Activated CD4-positive, alpha-beta T cell treated with anti-CD3 and anti-CD28 coated beads, Interleukin-2, amount 10 ng/mL, durations not matched to agents 7 days and 5 days (primary cell): ENCODE measurements around the gene SBNO2. TPM values are rescaled to one million over a fixed set of nuclear protein-coding genes. Genes with fewer than 3 reads are reported as not detected.

ENCODE experiments used
- CTCF ChIA-PET: fragments of 350-600 bp; sonication (Branson Sonifier 250); formaldehyde crosslinking; loops from one replicate; lab custom pipeline; 2021; ENCODE audit warnings: antibody characterized with exemption; lab: Charles Lee
- POLR2A ChIA-PET: fragments of 350-600 bp; sonication (Branson Sonifier 250); formaldehyde crosslinking; loops from one replicate; lab custom pipeline; 2021; ENCODE audit warnings: antibody characterized with exemption; lab: Charles Lee
- DNase-seq: peaks from one replicate; pipeline ENCODE4 v3.0.0-alpha.2; 2020
- H3K27ac Mint-ChIP-seq: one replicate; pipeline ENCODE4 v1.8.0; 2021; ENCODE audit warnings: mild to moderate bottlenecking, moderate library complexity, mixed read lengths
- H3K27me3 Mint-ChIP-seq: one replicate; pipeline ENCODE4 v1.8.0; 2021; ENCODE audit warnings: mixed read lengths
- H3K36me3 Mint-ChIP-seq: one replicate; pipeline ENCODE4 v1.8.0; 2021; ENCODE audit warnings: low read depth, mixed read lengths
- H3K4me1 Mint-ChIP-seq: one replicate; pipeline ENCODE4 v1.8.0; 2021; ENCODE audit warnings: mixed read lengths
- H3K4me3 Mint-ChIP-seq: one replicate; pipeline ENCODE4 v1.8.0; 2021; ENCODE audit warnings: mild to moderate bottlenecking, moderate library complexity, mixed read lengths
- H3K9me3 Mint-ChIP-seq: one replicate; pipeline ENCODE4 v1.8.0; 2021; ENCODE audit warnings: mixed read lengths
- total RNA-seq, 2 experiments: library from RNA; stranded (reverse); gene quantifications; one replicate each; pipeline ENCODE4 v1.2.3, GENCODE V29; 2021

The SBNO2 gene
- total RNA-seq, 2 experiments from 2014 or later: 84.7 to 91.7 TPM

DNA sequence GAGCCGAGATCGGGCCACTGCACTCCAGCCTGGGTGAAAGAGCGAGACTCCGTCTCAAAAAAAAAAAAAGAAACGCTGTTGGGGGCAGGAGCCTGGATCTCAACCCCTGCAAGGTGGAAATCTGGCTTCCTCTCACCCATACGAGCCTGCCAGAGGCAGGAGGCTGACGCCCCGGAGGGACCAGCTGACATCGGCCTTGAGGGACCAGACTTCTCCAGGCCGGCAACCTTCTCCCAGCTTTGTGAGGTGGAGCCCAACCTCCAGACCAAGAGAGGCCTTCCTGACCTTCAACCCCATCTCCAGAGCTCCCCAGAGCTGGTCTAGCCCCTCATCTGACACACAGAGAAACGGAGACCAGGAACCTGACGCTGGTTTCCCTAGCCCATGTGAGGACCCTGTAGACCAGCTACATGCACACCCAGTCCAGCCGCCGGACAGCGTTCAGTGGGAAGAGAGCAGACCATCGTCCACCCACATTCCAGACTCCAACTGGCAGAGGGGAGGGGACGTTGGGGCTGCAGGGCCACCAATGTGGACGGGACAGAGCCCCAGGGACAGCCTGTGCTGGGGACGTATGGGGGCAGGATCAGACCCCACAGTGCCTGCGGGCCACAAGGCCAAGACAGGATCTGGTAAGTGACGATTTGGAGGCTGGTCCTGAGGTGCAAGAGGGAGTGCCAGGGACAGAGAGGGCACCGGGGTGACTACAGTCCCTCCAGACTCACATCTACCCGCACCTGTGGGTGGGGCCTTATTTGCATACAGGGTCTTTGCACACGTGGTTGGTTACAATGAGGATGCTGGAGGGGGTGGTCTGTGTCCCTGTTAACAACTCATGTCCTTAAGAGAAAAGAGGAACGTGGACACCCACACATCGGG is 11.4 kb downstream of the SBNO2 start:
- DNase-seq: no peak
- no peaks in the 10 kb centered on the region for H3K9me3 Mint-ChIP-seq
- CTCF ChIA-PET: no interaction called here
- POLR2A ChIA-PET: no interaction called here
- H3K27ac Mint-ChIP-seq: no peak overlapping the region
- no peaks in the 10 kb centered on the region for H3K27me3 Mint-ChIP-seq
- peaks cover 4% of the 10 kb centered on the region for H3K36me3 Mint-ChIP-seq
- no peak overlapping the region for H3K4me3 Mint-ChIP-seq
- H3K4me1 Mint-ChIP-seq: peaks cover 5% of the 10 kb centered on the region

DNA sequence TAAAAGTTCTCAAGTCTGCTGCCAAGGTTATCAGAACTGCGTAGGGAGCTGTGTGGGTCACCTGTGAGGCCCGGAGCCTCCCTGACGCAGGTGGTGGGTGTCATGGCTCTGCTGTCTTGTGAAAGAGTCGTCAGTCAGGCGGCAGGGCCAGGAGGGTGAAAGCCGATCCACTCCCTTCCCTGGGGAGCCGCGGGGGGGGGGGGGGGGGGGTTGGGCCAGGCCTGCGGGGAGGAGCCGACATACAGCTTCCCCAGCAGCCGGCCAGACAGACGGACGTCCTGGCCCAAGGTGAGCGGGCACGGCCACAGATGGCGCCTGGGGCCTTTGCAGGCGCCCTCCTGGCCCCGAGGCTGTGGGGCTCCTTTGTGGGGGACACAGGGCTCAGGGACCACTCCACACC is 12.4 kb downstream of the SBNO2 start:
- no peak for DNase-seq
- Mint-ChIP-seq H3K36me3 (peaks cover 2% of the 10 kb centered on the region), H3K27ac (no peak overlapping the region), H3K9me3 (no peaks in the 10 kb centered on the region), H3K4me3 (no peak overlapping the region), H3K4me1 (peaks cover 5% of the 10 kb centered on the region), H3K27me3 (no peaks in the 10 kb centered on the region)
- ChIA-PET POLR2A (no interaction called here), CTCF (no interaction called here)

DNA sequence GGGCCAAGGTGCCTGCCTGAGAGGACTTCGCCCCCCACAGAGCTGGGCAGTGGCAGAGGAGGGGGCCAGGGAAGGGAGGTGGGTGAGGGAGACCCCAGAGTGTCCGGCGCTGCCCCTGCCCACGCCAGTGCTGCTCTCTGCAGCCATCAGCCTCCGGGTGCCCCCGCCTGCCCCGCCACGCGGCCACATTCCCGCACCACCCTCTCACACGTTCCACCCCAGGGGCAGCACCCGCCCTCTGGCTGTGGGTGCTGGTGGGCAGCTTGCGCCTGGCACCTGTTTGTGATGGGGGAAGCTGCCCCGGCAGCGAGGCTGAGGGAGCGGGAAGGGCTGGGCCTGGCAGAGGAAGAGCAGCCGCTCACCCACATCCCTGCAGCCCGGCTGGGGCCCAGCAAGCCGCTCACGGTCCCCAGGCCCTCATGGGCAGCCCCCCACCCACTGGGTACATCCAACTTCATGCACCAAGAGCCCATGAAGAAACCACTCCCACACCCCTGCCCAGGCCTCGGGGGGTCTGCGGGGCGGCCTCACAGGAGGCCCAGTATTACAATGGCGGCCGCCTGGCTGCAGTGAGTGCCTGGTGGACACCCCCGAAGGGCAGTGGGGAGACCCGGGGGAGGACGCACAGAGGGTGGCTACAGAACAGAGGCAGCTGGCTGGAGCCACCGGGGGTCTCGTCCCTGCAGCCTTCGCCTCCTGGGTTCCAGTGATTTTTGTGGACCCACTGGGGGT is 14.0 kb downstream of the SBNO2 start:
- no peaks in the 10 kb centered on the region for H3K36me3 Mint-ChIP-seq
- H3K4me3 Mint-ChIP-seq: no peak overlapping the region
- no peak overlapping the region for H3K27ac Mint-ChIP-seq
- H3K9me3 Mint-ChIP-seq: no peaks in the 10 kb centered on the region
- CTCF ChIA-PET: no interaction called here
- peaks cover 5% of the 10 kb centered on the region for H3K4me1 Mint-ChIP-seq
- POLR2A ChIA-PET: no interaction called here
- no peaks in the 10 kb centered on the region for H3K27me3 Mint-ChIP-seq
- DNase-seq: no peak

DNA sequence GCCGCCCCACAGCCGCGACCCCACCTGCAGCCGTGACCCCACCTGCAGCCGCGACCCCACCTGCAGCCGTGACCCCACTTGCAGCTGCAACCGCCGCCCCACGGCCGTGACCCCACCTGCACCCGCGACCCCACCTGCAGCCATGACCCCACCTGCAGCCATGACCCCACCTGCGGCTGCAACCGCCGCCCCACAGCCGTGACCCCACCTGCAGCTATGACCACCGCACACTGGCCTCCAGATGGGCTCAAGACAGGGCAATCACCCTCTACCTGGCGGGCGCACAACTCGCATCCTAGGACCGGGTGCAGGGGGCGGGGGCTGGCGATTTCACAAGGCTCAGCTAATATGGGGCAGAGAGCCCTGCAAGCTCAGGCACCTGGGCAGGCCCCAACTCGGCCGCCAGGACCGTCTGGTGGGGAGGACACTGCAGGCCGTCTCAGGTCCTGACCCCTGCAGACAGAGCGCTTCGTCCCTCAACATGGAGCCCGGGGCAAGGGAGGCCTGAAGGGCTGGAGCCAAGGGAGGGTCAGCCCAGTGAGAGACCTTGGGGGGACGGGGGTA is 15.1 kb downstream of the SBNO2 start:
- Mint-ChIP-seq H3K9me3 (no peaks in the 10 kb centered on the region), H3K27ac (no peak overlapping the region), H3K27me3 (no peaks in the 10 kb centered on the region), H3K4me3 (no peak overlapping the region), H3K36me3 (no peaks in the 10 kb centered on the region), H3K4me1 (peaks cover 5% of the 10 kb centered on the region)
- DNase-seq: no peak
- POLR2A ChIA-PET: no interaction called here
- CTCF ChIA-PET: no interaction called here

DNA sequence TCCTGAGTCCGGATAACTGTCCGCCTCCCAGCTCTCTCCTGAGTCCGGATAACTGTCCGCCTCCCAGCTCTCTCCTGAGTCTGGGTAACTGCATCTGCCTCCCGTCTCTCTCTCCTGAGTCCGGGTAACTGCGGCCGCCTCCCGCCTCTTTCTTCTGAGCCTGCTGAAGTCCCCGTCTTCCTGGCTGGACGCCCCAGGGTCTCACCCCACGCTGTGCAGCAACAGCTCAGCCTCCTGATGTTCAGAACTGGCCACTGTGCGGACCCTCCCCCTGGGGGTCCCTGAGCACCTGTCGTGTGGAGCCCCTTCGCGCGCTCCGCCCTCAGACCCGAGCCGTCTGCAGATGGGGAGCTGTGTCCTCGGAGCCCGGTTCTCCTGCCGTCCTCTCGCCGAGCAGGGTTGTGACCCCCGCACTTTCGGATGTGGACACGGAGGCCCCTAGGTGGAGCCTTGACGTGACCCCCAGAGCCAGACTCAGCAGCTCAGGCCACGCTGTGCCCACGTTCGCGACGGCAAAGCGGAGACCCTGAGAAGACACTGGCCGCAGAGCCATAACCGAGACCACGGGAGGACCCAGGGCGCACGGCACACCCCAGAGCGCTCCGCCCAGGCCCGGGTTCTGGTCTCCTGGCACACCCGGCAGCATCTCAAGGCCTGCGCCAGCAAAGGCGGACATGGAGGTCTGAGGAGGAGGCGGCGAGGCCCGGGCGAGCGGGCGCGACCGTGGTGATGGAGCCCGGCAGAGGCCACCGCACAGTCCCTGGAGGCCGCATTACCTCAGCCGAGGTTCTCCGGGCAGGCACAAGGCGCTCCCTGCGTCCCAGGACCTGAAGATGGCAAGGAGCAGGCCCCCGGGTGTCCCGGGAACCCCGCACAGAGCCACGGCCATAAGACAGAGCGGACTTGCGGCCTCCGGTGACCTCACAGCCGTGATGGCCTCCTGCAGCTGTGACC is 15.9 kb downstream of the SBNO2 start:
- CTCF ChIA-PET: interaction anchor here (0.6 kb wide), 1 partner anchor 36 kb away, joined by 4 read pairs; no protein-coding TSS in a partner anchor
- DNase-seq: no peak
- H3K27ac Mint-ChIP-seq: no peak overlapping the region
- no peaks in the 10 kb centered on the region for H3K9me3 Mint-ChIP-seq
- H3K4me3 Mint-ChIP-seq: no peak overlapping the region
- no peaks in the 10 kb centered on the region for H3K36me3 Mint-ChIP-seq
- H3K27me3 Mint-ChIP-seq: no peaks in the 10 kb centered on the region
- peaks cover 5% of the 10 kb centered on the region for H3K4me1 Mint-ChIP-seq
- POLR2A ChIA-PET: no interaction called here

DNA sequence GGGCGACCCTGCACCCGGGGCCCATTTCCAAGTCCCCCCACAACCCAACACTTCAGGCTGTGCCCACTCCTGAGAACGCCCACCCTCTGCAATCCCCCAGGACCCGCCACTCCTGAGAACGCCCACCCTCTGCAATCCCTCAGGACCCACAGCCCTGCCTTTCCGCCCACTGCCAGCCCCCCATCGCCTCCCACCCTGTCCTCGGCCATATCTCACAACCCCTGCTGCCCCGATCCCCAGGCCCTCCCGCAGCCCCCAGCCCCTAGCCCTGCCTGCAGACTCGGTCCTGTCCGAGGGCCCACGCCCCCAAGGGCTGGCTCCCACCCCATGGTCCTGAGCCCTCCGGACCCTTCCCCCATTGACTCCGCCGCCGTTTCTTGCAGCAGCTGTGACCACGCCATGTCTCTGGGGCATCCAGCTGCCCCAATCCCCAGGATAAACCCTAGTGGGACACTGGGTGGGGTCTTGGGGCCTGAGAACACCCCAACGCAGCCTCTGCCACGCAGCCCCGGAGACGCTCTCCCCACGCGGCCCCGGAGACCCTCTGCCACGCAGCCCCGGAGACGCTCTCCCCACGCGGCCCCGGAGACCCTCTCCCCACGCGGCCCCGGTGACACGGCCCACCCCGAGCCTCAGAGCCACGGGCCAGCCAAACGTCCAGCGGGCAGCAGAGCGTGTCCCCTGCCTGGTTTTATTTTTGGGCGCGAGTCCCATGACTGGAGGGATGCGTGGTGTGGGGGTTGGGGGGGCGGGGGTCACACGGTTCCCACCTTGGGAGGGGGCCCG is 17.0 kb downstream of the SBNO2 start:
- no peak for DNase-seq
- CTCF ChIA-PET: no interaction called here
- POLR2A ChIA-PET: no interaction called here
- H3K36me3 Mint-ChIP-seq: peaks cover 3% of the 10 kb centered on the region
- H3K9me3 Mint-ChIP-seq: no peaks in the 10 kb centered on the region
- H3K4me3 Mint-ChIP-seq: no peak overlapping the region
- H3K27me3 Mint-ChIP-seq: no peaks in the 10 kb centered on the region
- H3K27ac Mint-ChIP-seq: no peak overlapping the region
- no peaks in the 10 kb centered on the region for H3K4me1 Mint-ChIP-seq

DNA sequence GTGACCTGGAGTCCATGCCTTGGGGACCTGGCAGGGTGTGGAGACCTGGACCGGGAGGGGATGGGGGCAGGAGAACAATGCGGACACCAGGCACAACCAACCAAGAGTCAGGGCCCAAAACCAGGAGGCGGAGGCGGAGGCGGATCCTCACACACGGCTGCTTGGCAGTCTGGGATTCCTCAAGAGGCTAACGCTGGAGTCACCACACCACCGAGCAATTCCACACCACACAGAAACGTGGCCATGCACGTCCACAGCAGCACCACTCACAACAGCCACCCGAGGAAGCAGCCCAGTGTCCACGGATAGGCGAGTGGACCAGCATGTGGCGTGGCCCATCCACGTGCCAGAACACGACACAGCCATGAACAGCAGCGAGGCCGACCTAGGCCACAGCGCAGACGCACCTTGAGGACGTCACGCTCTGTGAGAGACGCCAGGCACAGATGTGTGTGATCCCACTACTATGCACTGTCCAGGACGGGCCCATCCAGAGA is 17.7 kb downstream of the SBNO2 start:
- no peak for DNase-seq
- Mint-ChIP-seq H3K4me3 (no peak overlapping the region), H3K27me3 (no peaks in the 10 kb centered on the region), H3K36me3 (peaks cover 8% of the 10 kb centered on the region), H3K9me3 (no peaks in the 10 kb centered on the region), H3K4me1 (no peaks in the 10 kb centered on the region), H3K27ac (no peak overlapping the region)
- CTCF ChIA-PET: interaction anchor here (1.8 kb wide), 1 partner anchor 10 kb away, joined by 6 read pairs; no protein-coding TSS in a partner anchor
- POLR2A ChIA-PET: no interaction called here

DNA sequence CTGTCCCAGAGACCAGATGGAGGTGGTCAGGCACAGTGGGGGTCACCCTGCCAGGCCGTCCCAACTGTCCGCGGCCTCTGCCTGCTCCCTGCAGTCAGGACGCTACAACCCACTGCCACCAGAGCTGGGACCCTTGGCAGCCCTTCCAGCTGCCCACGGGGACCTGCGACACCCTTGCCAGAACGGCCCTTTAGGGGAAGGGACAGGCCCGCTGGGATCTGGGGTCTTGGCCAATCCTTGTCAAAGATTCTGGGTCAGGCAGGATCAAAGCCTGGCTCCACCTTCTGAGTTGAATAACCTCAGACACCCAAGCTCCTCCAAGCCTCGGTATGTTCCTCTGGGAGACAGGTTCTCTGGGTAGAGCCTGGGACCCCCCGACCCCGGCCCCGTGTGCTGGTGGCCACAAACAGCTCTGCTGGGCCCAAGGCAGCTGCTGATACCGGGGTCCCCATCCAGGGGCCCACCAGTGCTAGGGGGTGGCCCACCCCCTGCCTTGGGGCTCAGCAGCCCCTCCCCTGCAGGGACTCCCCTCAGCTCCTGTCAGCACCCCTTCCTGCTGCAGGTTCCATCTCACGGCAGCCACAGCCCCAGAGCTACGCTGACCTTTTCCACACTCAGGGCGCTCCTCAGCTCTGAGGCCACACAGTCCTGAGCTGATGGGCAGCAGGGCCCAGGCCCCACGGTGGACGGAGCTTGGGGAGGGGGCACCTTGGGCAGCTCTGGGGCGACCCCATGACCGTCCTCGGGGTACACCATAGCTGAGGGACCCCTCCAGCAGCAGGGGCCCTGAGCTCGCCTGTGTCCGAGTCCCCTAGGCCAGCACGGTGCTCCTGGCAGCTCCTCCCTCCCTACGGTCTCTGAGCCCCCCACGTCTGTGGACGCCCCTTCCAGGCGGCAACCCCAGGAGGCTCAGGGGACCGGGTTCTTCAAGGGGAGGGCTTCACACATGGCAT is 18.4 kb downstream of the SBNO2 start:
- ChIA-PET POLR2A (no interaction called here), CTCF (interaction anchor here (0.7 to 1.8 kb wide), 2 partner anchors 9 to 14 kb away, joined by 3 to 6 read pairs; no protein-coding TSS in a partner anchor)
- Mint-ChIP-seq H3K9me3 (no peaks in the 10 kb centered on the region), H3K36me3 (peaks cover 8% of the 10 kb centered on the region), H3K4me1 (no peaks in the 10 kb centered on the region), H3K4me3 (no peak overlapping the region), H3K27me3 (no peaks in the 10 kb centered on the region), H3K27ac (no peak overlapping the region)
- no peak for DNase-seq

DNA sequence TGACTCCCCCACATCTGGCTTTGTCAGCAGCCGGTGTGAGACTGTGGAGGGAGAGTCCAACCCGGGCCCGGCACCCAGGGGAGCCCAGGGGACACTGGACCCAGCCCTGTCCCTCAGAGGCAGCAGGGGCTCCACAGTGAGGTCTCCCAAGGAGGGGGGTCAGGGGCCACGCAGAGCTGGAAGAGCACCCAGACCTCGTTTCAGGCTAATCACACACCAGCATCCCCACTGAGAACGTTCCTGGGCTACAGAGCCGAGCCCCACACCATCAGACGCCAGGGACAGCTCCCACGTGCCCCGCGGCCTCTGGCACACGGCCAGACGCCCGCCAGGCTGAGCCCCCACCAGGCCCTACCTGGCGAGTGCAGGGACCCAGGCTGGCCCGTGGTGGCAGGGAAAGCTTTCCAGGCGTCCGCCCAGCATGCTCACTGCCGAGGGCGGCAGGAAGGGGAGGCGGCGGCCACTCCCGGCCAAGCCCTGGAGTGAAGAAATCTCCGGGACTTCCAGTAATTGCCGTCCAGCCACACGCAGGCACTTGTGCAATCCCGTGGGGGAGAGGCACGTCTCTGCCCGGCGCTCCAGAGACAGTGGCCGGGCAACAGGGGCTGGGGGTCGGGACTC is 19.2 kb downstream of the SBNO2 start:
- no peak overlapping the region for H3K27ac Mint-ChIP-seq
- no peak overlapping the region for H3K4me3 Mint-ChIP-seq
- ChIA-PET CTCF (interaction anchor here (0.7 to 1.8 kb wide), 2 partner anchors 8 to 15 kb away, joined by 3 to 6 read pairs; no protein-coding TSS in a partner anchor), POLR2A (no interaction called here)
- H3K36me3 Mint-ChIP-seq: peaks cover 8% of the 10 kb centered on the region
- H3K4me1 Mint-ChIP-seq: no peaks in the 10 kb centered on the region
- no peaks in the 10 kb centered on the region for H3K9me3 Mint-ChIP-seq
- no peaks in the 10 kb centered on the region for H3K27me3 Mint-ChIP-seq
- DNase-seq: no peak

DNA sequence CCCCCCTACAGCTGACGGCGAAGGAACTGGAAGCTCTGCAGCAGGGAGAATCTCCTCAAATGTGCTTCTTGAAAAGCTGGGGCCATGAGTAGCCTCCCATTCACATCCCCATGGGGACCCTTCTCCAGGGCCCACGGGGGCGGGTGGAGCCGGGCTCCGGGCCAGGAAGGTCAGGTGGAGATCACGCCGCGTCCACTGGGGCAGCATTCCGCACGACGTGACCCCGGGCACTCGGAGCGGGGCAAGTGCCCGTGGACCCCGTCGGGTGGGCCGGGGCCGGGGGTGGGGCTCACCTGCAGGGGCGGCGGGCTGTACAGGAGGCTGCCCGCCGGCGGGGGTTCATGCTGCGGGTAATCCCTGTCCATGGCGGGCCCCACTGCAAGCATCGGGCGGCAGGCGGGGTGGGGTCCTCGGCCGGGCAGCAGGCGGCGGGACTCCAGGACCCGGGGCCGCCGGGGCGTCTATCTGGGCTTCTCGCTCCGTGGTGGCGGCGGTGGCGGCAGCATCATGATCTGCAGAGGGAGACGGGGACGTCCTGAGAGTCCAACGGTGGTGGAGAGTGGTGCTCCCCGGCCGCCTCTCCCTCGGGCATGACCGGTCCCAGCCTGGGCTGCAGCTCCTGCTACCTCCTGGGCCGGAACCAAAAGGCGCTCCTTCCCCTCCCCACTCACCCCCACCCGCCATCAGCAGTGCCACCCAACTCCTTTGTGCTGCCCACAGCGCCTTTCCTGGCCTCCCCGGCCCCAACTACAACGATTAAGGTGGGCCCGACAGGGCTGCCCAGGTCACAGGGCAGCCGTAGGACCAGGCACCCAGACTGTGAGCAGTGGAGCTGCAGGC is 20.0 kb downstream of the SBNO2 start:
- ChIA-PET POLR2A (no interaction called here), CTCF (interaction anchor here (1.8 kb wide), 1 partner anchor 7 kb away, joined by 6 read pairs; no protein-coding TSS in a partner anchor)
- DNase-seq: no peak
- H3K36me3 Mint-ChIP-seq: peaks cover 8% of the 10 kb centered on the region
- no peaks in the 10 kb centered on the region for H3K9me3 Mint-ChIP-seq
- no peak overlapping the region for H3K4me3 Mint-ChIP-seq
- H3K4me1 Mint-ChIP-seq: no peaks in the 10 kb centered on the region
- no peaks in the 10 kb centered on the region for H3K27me3 Mint-ChIP-seq
- no peak overlapping the region for H3K27ac Mint-ChIP-seq
